GM12891 (cell line): Measurements from ENCODE around the gene MFAP4.

Experiments
- DNase-seq: peaks from one replicate; pipeline ENCODE4 v3.0.0; 2011; ENCODE audit warnings: low spot score; ENCODE audit not compliant: insufficient read length
- FAIRE-seq: peaks from 2 replicates; lab custom pipeline; 2011; peaks lifted over from hg19 to GRCh38; lab: Jason Lieb, UNC
- PAX5 ChIP-seq: IDR thresholded peaks from 2 replicates; pipeline ENCODE4 v1.6.1; 2011; ENCODE audit warnings: low read length, moderate library complexity, mild to moderate bottlenecking; ENCODE audit not compliant: insufficient read depth, severe bottlenecking
- POLR2A ChIP-seq: IDR thresholded peaks from 2 replicates; pipeline ENCODE4 v1.6.1; 2011; ENCODE audit warnings: low read depth, low read length, control low read depth
- POLR2AphosphoS5 ChIP-seq: IDR thresholded peaks from 2 replicates; pipeline ENCODE4 v1.6.1; 2011; ENCODE audit warnings: low read depth, low read length, control low read depth
- POU2F2 ChIP-seq: IDR thresholded peaks from 2 replicates; pipeline ENCODE4 v1.6.1; 2011; ENCODE audit warnings: low read depth, mild to moderate bottlenecking, control low read depth, low read length, moderate library complexity
- SPI1 ChIP-seq: IDR thresholded peaks from 2 replicates; pipeline ENCODE4 v1.6.1; 2011; ENCODE audit warnings: low read depth, low read length, control low read depth
- TAF1 ChIP-seq: IDR thresholded peaks from 2 replicates; pipeline ENCODE4 v1.6.1; 2011; ENCODE audit warnings: low read depth, low read length, control low read depth

The MFAP4 gene

GRCh38 chr17:19388791-19389785 is 2.1 kb upstream of the MFAP4 start:
- no peak for FAIRE-seq
- TF ChIP-seq POLR2A: no peak
- no peak for TF ChIP-seq SPI1
- no peak for TF ChIP-seq TAF1
- no peak for TF ChIP-seq POLR2AphosphoS5
- no peak for DNase-seq

- FAIRE-seq: no peak
- TF ChIP-seq POLR2AphosphoS5: no peak
- no peak for TF ChIP-seq TAF1
- no peak for TF ChIP-seq POLR2A
- no peak for TF ChIP-seq SPI1
- no peak for TF ChIP-seq PAX5
- TF ChIP-seq POU2F2: no peak
- no peak for DNase-seq
Observed at GRCh38 chr17:19387921-19388521, 1.0 kb upstream of the MFAP4 start.

GRCh38 chr17:19386051-19386929 is 700 bp downstream of the MFAP4 start:
- DNase-seq: no peak
- FAIRE-seq: no peak
- TF ChIP-seq TAF1: no peak
- no peak for TF ChIP-seq POLR2A
- no peak for TF ChIP-seq POU2F2
- no peak for TF ChIP-seq POLR2AphosphoS5
- TF ChIP-seq PAX5: no peak
- no peak for TF ChIP-seq SPI1

GRCh38 chr17:19385521-19385983 is 1.4 kb downstream of the MFAP4 start:
- DNase-seq: no peak
- TF ChIP-seq SPI1 (no peak), PAX5 (no peak), POU2F2 (no peak), POLR2AphosphoS5 (no peak), POLR2A (no peak), TAF1 (no peak)
- no peak for FAIRE-seq

GRCh38 chr17:19384723-19385391 is 2.1 kb downstream of the MFAP4 start:
- no peak for TF ChIP-seq SPI1
- FAIRE-seq (no peak), DNase-seq (no peak)

- DNase-seq (no peak), FAIRE-seq (no peak)
- no peak for TF ChIP-seq TAF1
Observed at GRCh38 chr17:19383681-19384470, 3.1 kb downstream of the MFAP4 start.

GRCh38 chr17:19382531-19383444 is 4.2 kb downstream of the MFAP4 start:
- FAIRE-seq: no peak

GRCh38 chr17:19381741-19382444 is 5.1 kb downstream of the MFAP4 start:
- FAIRE-seq (no peak), DNase-seq (no peak)
- TF ChIP-seq TAF1 (no peak), POLR2AphosphoS5 (no peak), POU2F2 (no peak), SPI1 (no peak), PAX5 (no peak), POLR2A (no peak)

More at GRCh38 chr17:19382531-19383444, 4.2 kb downstream of the MFAP4 start:
- DNase-seq: no peak
- no peak for TF ChIP-seq SPI1
